Panc1 (cell line): ENCODE measurements around the gene RIMBP2.

ENCODE experiments used
- TCF7L2 ChIP-seq: IDR thresholded peaks from 2 replicates; pipeline ENCODE4 v1.6.1; 2011; ENCODE audit warnings: mild to moderate bottlenecking, low read depth, low read length, inconsistent platforms
- TF ChIP-seq, protein P1 (sequence below), 2 experiments: IDR thresholded peaks; 2 replicates each; pipeline ENCODE4 v1.6.1; 2011 to 2012; ENCODE audit warnings: low read depth in 2 of 2, control low read depth in 1 of 2, low read length in 1 of 2, mild to moderate bottlenecking in 1 of 2, moderate library complexity in 1 of 2; ENCODE audit not compliant: insufficient read depth in 1 of 2
- TF ChIP-seq, protein P2 (sequence below): fragments of 450-650 bp; IDR thresholded peaks from 2 replicates; pipeline ENCODE4 v1.5.1; 2017; ENCODE audit warnings: mild to moderate bottlenecking

DNA sequence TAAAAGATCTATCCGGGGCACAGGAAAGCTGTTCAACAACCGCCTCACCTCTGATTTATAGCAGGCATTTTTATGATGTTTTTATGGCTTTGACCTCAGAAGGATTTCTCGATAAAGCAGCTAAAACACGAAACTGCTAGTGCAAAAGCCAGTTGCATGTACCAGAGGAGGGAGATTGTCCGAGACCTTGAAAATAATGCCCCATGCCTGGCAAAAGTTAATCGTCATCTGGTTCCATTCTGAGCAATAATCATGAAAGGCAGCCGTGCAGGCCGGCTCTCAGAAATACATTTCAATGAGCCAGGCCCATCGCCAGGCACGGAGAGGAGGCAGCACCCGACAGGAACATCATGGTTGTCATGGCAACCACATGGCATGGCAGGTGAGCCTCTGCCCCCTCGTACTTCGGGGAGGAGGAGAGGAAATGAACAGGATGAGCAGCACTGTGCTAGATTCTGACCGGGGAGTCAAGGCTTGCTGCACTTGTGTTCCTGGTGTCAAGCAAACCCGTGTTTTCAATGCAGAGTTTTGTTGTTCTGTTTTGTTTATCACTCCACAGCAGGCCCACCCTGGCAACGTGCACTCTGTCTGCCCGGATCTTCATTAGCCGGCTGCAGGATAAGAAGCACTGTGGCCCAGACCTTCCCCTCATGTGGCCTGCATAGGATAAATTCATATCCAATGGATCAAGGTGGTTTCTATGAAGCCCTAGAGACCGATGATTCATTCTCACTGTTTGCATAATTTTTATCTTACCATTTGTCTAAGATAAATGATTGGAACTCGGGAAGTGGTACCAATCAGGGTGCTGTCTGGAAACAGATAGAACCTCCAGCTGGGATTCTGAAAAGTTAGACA is 160.2 kb downstream of the RIMBP2 start:
- TF ChIP-seq, protein P1, sequence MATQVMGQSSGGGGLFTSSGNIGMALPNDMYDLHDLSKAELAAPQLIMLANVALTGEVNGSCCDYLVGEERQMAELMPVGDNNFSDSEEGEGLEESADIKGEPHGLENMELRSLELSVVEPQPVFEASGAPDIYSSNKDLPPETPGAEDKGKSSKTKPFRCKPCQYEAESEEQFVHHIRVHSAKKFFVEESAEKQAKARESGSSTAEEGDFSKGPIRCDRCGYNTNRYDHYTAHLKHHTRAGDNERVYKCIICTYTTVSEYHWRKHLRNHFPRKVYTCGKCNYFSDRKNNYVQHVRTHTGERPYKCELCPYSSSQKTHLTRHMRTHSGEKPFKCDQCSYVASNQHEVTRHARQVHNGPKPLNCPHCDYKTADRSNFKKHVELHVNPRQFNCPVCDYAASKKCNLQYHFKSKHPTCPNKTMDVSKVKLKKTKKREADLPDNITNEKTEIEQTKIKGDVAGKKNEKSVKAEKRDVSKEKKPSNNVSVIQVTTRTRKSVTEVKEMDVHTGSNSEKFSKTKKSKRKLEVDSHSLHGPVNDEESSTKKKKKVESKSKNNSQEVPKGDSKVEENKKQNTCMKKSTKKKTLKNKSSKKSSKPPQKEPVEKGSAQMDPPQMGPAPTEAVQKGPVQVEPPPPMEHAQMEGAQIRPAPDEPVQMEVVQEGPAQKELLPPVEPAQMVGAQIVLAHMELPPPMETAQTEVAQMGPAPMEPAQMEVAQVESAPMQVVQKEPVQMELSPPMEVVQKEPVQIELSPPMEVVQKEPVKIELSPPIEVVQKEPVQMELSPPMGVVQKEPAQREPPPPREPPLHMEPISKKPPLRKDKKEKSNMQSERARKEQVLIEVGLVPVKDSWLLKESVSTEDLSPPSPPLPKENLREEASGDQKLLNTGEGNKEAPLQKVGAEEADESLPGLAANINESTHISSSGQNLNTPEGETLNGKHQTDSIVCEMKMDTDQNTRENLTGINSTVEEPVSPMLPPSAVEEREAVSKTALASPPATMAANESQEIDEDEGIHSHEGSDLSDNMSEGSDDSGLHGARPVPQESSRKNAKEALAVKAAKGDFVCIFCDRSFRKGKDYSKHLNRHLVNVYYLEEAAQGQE (IDR thresholded peaks at IDR 0.05; ENCODE audit: insufficient read depth in 1 of 2, low read depth in 2 of 2, low read length in 1 of 2): no peak
- no peak for TF ChIP-seq TCF7L2
- TF ChIP-seq, protein P2, sequence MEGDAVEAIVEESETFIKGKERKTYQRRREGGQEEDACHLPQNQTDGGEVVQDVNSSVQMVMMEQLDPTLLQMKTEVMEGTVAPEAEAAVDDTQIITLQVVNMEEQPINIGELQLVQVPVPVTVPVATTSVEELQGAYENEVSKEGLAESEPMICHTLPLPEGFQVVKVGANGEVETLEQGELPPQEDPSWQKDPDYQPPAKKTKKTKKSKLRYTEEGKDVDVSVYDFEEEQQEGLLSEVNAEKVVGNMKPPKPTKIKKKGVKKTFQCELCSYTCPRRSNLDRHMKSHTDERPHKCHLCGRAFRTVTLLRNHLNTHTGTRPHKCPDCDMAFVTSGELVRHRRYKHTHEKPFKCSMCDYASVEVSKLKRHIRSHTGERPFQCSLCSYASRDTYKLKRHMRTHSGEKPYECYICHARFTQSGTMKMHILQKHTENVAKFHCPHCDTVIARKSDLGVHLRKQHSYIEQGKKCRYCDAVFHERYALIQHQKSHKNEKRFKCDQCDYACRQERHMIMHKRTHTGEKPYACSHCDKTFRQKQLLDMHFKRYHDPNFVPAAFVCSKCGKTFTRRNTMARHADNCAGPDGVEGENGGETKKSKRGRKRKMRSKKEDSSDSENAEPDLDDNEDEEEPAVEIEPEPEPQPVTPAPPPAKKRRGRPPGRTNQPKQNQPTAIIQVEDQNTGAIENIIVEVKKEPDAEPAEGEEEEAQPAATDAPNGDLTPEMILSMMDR: no peak
